HUES6 (cell line): Measurements from ENCODE around the gene XBP1.
A peak's percentile ranks its signal among the peaks of the same experiment; 100 is the strongest.

Experiments
- H3K27ac ChIP-seq: 2 replicates; pipeline ENCODE4 v1.7.0; 2013; ENCODE audit warnings: low read depth, mild to moderate bottlenecking, low read length, inconsistent platforms
- H3K27me3 ChIP-seq: 2 replicates; pipeline ENCODE4 v1.6.1; 2013; ENCODE audit warnings: low read length; ENCODE audit not compliant: control insufficient read depth, insufficient read depth
- H3K36me3 ChIP-seq: 2 replicates; pipeline ENCODE4 v1.6.1; 2013; ENCODE audit warnings: low read length; ENCODE audit not compliant: control insufficient read depth, insufficient read depth
- H3K4me1 ChIP-seq: 2 replicates; pipeline ENCODE4 v1.6.1; 2013; ENCODE audit warnings: low read length; ENCODE audit not compliant: control insufficient read depth, insufficient read depth
- H3K4me3 ChIP-seq: 2 replicates; pipeline ENCODE4 v1.5.1; 2013; ENCODE audit warnings: low read depth, low read length
- H3K9ac ChIP-seq: one replicate; pipeline ENCODE4 v1.6.1; 2013; ENCODE audit warnings: mild to moderate bottlenecking, low read length
- H3K9me3 ChIP-seq: 2 replicates; pipeline ENCODE4 v1.6.1; 2013; ENCODE audit warnings: low read depth, low read length; ENCODE audit not compliant: control insufficient read depth, insufficient read depth

XBP1 gene

DNA sequence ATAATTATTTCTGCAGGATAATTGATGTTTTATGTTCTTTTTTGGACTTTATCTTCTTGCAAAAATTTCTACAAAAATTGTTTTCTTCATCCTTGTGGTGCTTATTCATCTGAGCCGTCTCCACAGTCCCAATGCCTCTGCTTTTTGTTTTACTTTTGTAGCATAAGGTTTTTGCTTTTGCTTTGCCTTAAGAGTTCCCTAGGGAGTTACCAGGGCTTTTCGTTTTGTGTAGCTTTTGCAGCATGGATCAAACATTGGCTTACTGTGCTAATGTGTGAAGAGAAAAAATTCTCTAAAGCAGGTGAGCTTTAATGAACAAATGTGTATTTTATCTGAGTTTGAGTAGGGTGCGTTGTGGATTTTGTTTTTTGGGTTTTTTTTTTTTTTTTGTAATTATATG is 11.8 kb downstream of the XBP1 start:
- Histone ChIP-seq H3K27me3 (no peaks in the 10 kb centered on the region), H3K4me1 (no peaks in the 10 kb centered on the region), H3K4me3 (no peak overlapping the region), H3K27ac (no peak overlapping the region), H3K9ac (no peak overlapping the region), H3K36me3 (peaks cover 59% of the 10 kb centered on the region), H3K9me3 (no peaks in the 10 kb centered on the region)

DNA sequence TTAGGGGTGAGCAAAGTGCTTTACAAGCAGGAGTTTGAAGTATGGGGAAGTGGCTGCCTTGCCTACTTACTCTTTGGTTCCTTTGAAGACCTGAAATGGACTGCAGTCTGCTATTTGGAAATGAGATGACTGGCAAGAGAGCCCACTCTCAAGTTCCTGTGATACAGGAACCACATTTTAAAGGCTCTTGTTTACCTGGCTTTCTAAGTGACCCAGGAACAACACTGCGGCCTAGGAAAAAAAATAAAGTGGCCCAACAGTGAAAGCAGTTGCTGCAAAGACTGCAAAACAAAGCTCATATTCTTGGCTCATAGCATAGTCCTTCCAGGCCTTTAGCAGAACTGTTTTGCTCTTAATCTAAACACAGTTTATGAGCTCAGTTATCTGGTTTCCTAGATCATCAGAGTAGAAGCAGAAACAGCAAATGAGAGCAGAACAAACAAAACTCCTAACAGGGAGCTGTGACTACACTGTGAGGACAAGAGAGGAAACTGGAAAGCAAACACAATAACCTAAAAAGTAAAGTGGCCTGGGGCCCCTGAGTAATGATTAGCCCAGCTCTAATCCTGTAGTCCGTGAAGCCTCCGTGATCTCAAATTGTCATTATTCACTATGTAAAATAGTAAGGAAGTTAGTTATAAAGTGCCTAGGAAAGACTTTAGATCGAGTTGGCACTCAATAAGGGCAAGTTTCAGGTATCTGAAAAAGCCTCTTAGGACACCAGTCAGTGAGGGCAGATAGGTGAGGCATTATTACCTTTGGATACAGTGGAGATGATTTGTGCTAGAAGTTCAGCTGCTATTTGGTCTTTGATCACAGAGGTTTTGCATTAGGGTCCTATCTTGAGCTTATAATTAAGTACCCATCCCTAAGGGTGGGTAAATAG is 16.3 kb downstream of the XBP1 start:
- H3K4me1 ChIP-seq = no peaks in the 10 kb centered on the region
- no peaks in the 10 kb centered on the region for H3K27me3 ChIP-seq
- no peak overlapping the region for H3K27ac ChIP-seq
- no peak overlapping the region for H3K9ac ChIP-seq
- no peak overlapping the region for H3K4me3 ChIP-seq
- peaks cover 80% of the 10 kb centered on the region for H3K36me3 ChIP-seq
- H3K9me3 ChIP-seq = no peaks in the 10 kb centered on the region

DNA sequence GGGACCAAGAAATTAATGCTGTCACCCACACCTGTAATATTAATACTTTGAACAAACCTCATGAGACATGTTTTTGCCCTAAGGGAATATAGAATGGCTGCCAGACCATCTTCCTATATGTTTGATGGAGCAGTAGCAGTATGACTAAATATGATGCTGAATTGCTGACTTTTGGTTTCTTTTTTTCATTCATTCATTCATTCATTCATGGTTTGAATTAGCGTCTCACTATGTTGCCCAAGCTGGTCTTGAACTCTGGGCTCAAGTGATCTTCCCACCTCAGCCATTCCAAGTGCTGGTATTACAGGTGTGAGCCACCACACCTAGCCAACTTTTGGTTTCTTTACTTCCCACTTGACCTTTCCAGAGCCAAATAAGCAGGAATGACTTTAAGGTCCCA is 20.1 kb downstream of the XBP1 start:
- Histone ChIP-seq H3K9me3 (no peaks in the 10 kb centered on the region), H3K27ac (no peak overlapping the region), H3K4me1 (no peaks in the 10 kb centered on the region), H3K4me3 (no peak overlapping the region), H3K9ac (no peak overlapping the region), H3K36me3 (peaks cover 67% of the 10 kb centered on the region), H3K27me3 (no peaks in the 10 kb centered on the region)

DNA sequence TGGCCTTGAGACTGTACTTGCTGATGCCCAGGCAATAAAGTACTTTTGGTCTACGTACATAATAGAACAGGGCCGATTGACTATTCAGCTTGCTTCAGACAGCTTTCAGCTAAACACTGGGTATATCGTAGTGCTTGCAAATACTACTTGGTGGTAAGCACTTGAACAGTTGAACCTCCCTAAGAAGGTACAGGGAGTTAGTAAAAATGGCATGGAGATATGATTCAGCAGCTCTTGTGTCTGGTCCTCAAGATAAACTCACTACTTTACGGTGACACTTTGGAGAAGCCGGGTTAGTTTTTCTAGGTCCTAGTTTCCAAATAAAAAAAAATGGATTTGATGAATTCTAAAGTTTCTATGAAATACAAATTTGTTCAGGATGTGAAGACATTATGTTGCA is 20.5 kb downstream of the XBP1 start:
- H3K9me3 ChIP-seq = no peaks in the 10 kb centered on the region
- no peaks in the 10 kb centered on the region for H3K4me1 ChIP-seq
- H3K27ac ChIP-seq = no peak overlapping the region
- no peak overlapping the region for H3K9ac ChIP-seq
- no peak overlapping the region for H3K4me3 ChIP-seq
- H3K36me3 ChIP-seq = peaks cover 67% of the 10 kb centered on the region
- no peaks in the 10 kb centered on the region for H3K27me3 ChIP-seq

DNA sequence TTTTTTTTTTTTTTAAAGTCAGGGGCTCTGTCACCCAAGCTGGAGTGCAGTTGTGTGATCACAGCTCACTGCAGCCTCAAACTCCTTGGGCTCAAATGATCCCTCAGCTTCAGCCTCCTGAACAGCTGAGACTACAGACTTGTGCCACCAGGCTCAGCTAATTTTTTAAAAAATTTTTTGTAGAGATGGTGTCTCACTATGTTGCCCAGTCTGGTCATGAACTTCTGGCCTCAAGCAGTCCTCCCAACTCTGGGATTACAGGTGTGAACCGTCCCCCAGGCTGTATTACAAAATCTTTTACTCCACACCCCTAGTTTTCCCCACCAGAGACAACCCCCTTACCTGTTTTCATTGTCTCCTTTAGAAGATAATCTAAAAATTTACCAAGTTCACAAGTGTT is 26.0 kb downstream of the XBP1 start:
- Histone ChIP-seq H3K27ac (no peak overlapping the region), H3K9ac (no peak overlapping the region), H3K9me3 (0 out of 2 replicates have a peak, but pooled peaks cover 1% of the 10 kb centered on the region), H3K36me3 (peaks cover 32% of the 10 kb centered on the region), H3K4me1 (no peaks in the 10 kb centered on the region), H3K27me3 (no peaks in the 10 kb centered on the region), H3K4me3 (no peak overlapping the region)

DNA sequence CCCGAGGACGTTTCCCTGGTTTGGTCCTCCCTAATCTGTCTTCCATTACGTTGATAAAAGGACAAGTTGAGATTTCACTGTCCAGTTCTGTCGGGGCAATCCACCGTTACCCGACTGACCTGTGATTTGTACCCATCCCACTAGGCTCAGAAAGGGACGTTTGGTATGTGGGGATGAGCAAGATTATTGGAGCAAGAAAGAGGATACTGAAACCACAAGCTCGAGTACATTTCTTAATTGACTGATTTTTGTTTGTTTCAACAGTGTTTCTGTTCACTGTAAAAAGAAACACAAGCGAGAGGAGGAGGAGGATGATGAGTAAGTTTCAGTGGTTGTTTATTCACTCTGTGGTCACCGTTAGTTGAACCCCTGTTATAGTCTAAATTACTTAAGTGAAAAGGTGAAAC is 26.9 kb downstream of the XBP1 start:
- Histone ChIP-seq H3K9me3 (0 out of 2 replicates have a peak, but pooled peaks cover 10% of the 10 kb centered on the region), H3K36me3 (peaks cover 27% of the 10 kb centered on the region), H3K27ac (peak overlapping the region; percentile 0; the same call in 1 of the 2 replicates), H3K27me3 (no peaks in the 10 kb centered on the region), H3K9ac (peak overlapping the region; percentile 86), H3K4me1 (no peaks in the 10 kb centered on the region), H3K4me3 (peak overlapping the region; percentile 76)

DNA sequence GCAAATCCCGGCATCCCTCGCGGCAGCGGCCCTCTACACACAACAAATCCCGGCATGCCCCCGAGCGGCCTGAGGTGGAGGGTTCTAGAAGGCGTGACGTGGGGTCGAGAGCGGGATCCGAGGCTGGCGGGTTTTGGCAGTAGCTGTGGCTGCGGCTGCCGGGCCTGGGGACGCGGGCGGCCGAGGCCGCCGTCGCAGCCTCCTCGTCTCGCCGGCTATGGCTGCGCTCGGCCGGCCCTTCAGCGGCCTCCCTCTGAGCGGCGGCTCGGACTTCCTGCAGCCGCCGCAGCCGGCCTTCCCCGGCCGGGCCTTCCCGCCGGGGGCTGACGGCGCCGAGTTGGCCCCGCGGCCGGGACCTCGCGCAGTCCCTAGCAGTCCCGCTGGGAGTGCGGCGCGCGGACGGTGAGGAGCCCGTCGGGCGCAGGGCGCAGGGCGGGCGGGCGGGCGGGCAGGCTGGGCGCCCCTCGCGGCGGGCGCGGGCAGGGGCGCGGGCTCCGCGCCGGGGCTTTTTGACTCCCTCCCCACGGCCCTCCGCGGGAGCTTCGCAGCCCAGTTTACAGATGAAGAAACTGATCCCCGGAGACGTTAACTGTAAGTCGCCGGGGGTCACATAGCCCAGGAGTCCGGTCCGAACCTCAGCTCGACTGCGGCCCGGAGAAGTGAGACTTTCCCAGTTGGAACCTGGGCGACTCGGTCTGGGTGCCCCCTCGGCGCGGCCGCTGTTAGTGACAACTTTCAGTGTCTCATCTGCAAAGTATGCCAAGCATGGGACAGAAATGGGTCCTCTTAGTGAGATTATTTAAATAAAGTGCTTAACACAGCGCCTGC is 27.5 kb downstream of the XBP1 start, which contains the start of gene CCDC117:
Gene CCDC117 (plus strand): TSS at position 63 of the 828 bp plus-strand sequence. CDS start 155 bp downstream, at position 218.
- peak within 1 kb of the TSS; percentile 82 for H3K27ac ChIP-seq
- 0 out of 2 replicates have a peak, but pooled peaks cover 10% of the 10 kb centered on the region for H3K9me3 ChIP-seq

DNA sequence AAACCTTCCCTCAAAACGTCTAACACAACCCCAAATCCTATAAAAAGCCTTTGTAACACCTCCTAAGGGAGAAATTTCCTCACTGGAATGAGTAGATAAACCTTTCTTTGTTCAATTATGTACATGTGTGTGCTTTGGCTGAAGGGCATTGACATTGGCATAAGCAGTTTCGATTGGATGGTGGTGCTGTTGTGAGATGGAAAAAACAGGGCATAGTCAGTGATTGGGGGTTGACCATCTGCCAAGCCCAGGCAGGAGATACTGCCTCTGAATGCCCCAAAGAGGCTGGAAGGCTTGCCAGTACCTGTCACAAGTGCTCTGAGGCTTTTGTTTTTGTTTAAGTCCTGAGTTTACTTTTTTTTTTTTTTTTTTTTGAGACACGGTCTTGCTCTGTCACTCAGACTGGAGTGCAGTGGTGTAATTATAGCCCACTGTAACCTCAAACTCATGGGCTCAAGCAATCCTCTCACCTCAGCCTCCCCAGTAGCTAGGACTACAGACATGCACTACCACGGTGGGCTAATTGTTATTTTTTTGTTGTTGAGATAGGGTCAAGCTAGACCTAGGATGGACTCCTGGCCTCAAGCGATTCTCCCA is 29.1 kb downstream of the XBP1 start:
- Histone ChIP-seq H3K27me3 (no peaks in the 10 kb centered on the region), H3K4me1 (no peaks in the 10 kb centered on the region), H3K27ac (no peak overlapping the region), H3K9me3 (0 out of 2 replicates have a peak, but pooled peaks cover 10% of the 10 kb centered on the region), H3K4me3 (no peak overlapping the region), H3K9ac (no peak overlapping the region), H3K36me3 (peaks cover 17% of the 10 kb centered on the region)

More for the DNA sequence above, 27.5 kb downstream of the XBP1 start, which contains the start of gene CCDC117:
- Histone ChIP-seq H3K4me1 (no peaks in the 10 kb centered on the region), H3K27me3 (no peaks in the 10 kb centered on the region), H3K36me3 (peaks cover 25% of the 10 kb centered on the region), H3K4me3 (peak within 1 kb of the TSS; percentile 76), H3K9ac (peak within 1 kb of the TSS; percentile 86)

DNA sequence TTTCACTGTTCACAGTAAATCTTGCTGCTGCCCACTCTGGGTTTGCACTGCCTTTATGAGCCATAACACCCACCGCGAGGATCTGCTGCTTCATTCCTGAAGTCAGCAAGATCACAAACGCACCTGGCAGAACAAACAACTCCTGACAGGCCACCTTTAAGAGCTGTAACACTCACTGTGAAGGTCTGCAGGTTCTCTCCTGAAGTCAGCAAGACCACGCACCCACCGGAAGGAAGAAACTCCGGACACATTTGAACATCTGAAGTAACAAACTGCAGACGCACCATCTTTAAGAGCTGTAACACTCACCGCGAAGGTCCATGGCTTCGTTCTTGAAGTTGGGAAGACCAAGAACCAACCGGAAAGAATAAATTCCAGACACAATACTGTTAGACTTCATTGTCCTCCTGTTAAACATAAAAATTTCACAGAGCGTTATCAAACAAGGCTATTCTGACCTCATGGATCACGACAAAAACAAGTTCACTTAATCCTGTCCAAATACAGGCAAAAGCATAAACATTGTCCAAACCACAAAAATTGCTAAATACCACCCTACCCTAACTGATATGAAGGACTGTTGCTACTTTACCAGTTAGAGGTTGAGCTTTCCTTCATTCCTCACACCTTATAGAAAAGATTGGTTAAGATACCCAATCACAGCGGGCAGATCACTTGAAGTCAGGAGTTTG is 30.8 kb downstream of the XBP1 start:
- Histone ChIP-seq H3K4me1 (no peaks in the 10 kb centered on the region), H3K36me3 (peaks cover 3% of the 10 kb centered on the region), H3K9me3 (0 out of 2 replicates have a peak, but pooled peaks cover 10% of the 10 kb centered on the region), H3K27me3 (no peaks in the 10 kb centered on the region), H3K4me3 (no peak overlapping the region), H3K27ac (no peak overlapping the region), H3K9ac (no peak overlapping the region)

DNA sequence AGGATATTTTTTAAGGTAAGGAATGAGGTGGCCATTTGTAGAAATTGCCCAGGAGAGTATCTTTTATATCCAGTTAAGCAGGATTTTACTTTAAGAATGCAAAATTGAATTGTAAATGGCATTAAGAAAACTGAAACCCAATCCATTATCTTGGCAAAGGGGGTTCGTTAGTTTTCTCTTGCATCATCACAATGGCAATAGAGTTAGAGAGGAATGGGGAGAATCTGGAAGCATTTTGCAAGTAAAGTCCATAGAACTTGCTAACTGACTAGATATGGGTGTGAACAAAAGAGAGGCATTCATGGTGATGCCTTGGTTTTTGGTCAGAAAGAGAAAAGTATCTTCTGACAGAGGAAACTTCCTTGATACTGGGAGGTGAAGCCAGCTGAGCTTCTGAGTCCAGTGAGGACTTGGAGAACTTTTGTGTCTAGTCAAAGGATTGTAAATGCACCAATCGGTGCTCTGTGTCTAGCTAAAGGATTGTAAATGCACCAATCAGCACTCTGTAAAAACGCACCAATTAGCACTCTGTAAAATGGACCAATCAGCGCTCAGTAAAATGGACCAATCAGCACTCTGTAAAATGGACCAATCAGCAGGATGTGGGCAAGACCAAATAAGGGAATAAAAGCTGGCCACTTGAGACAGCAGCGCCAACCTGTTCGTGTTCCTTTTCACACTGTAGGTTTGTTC is 31.5 kb downstream of the XBP1 start:
- 0 out of 2 replicates have a peak, but pooled peaks cover 10% of the 10 kb centered on the region for H3K9me3 ChIP-seq
- H3K9ac ChIP-seq = no peak overlapping the region
- no peaks in the 10 kb centered on the region for H3K36me3 ChIP-seq
- H3K4me3 ChIP-seq = no peak overlapping the region
- H3K27me3 ChIP-seq = no peaks in the 10 kb centered on the region
- H3K27ac ChIP-seq = no peak overlapping the region
- H3K4me1 ChIP-seq = 0 out of 2 replicates have a peak, but pooled peaks cover 2% of the 10 kb centered on the region
